ENCODE measurements around the gene WDR4. TPM values are rescaled to one million over a fixed set of nuclear protein-coding genes. Genes with fewer than 3 reads are reported as not detected.

Gene WDR4
- total and polyA plus RNA-seq, 2 of the 4 experiments (the other 2 are of a cell fraction) = 11.3 to 20.8 TPM

DNA sequence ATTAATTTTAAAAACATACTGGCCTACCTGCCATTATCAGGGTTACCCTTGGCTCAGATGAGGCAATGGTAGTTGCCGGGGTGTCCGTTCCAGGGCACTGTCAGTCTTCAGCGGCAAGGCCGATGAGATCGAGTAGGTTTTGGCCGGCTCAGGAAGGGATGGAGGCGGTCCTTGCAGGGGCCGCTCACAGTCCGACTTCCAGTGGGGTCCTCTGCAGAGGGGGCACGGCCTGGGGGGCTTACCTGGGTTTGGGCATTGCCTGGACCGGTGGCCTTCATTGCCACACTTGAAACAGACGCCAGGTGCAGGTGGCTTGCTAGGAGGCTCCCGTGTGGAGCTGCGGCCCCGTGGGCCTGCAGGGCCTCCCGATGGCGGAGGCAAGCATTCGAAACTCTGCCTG is 43.6 kb upstream of the WDR4 start:
- H2AK9ac ChIP-seq (replicated peaks; ENCODE audit: low read depth, low read length, poor library complexity) = no peak overlapping the region
- H4K20me1 ChIP-seq (ENCODE audit: insufficient read depth, low read length) = no peaks in the 10 kb centered on the region
- H3K27me3 ChIP-seq (ENCODE audit: control insufficient read depth, insufficient read depth, low read length) = no peaks in the 10 kb centered on the region
- no peaks in the 10 kb centered on the region for H3K79me1 ChIP-seq (ENCODE audit: low read depth in 1 of 2, low read length in 2 of 2)
- no peak overlapping the region for H3K27ac ChIP-seq (ENCODE audit: insufficient read depth, low read length)
- H3K4me1 ChIP-seq (ENCODE audit: control insufficient read depth, insufficient read depth, low read length) = peaks cover 3% of the 10 kb centered on the region
- no peak overlapping the region for H3K4ac ChIP-seq (ENCODE audit: low read depth, low read length)
- dilution Hi-C loops (cut with HindIII; ENCODE audit: low sequenced_read_pairs, unreplicated experiment) (no loop called here), intact Hi-C loops (cut with micrococcal nuclease) (no loop called here), in situ Hi-C loops (cut with MboI; ENCODE audit: low sequenced_read_pairs) (no loop called here)
- BruUV-seq (replicated peaks) = no TSS peak
- H2BK120ac ChIP-seq (ENCODE audit: low read depth, low read length) = no peak overlapping the region
- ChIA-PET POLR2A (ENCODE audit: unreplicated experiment) (no interaction called here), CTCF (no interaction called here)
- H4K8ac ChIP-seq (ENCODE audit: low read depth in 2 of 2, low read length in 2 of 2) = no peak overlapping the region
- no peak overlapping the region for H4K5ac ChIP-seq (ENCODE audit: low read depth, low read length)
- no peaks in the 10 kb centered on the region for H3K9me1 ChIP-seq (ENCODE audit: insufficient read depth, low read length)
- H2BK5ac ChIP-seq (ENCODE audit: low read depth, low read length, poor library complexity, severe bottlenecking) = no peak overlapping the region
- H3K56ac ChIP-seq (ENCODE audit: extremely low read depth, insufficient read depth, low read length) = no peak overlapping the region
- no peak overlapping the region for H3K4me2 ChIP-seq (ENCODE audit: low read depth, low read length)
- no peak overlapping the region for H2AFZ ChIP-seq (replicated peaks; ENCODE audit: low read length, poor library complexity)
- no peak overlapping the region for H3K18ac ChIP-seq (ENCODE audit: low read depth, low read length)
- H2AK5ac ChIP-seq (ENCODE audit: low read depth, low read length) = no peak overlapping the region
- H3K4me3 ChIP-seq (ENCODE audit: insufficient read depth, low read depth, low read length) = no peak overlapping the region
- 90% methylated on average over 10 of the region's 18 CpGs; no CpG with 5 or more reads in 1 of the 2 experiments for WGBS, 2 experiments (ENCODE audit: extremely low coverage in 2 of 2, insufficient read length in 1 of 2)
- H4K91ac ChIP-seq (ENCODE audit: insufficient read depth, low read depth, low read length) = no peak overlapping the region
- H3K9ac ChIP-seq (ENCODE audit: low read depth, low read length) = no peak overlapping the region
- H3K9me3 ChIP-seq (ENCODE audit: control insufficient read depth, insufficient read depth, low read length) = no peaks in the 10 kb centered on the region
- no peaks in the 10 kb centered on the region for H3K36me3 ChIP-seq (ENCODE audit: control insufficient read depth, insufficient read depth, low read length)
- no peak for TF ChIP-seq CEBPB (IDR thresholded peaks at IDR 0.05; ENCODE audit: low read depth, low read length)
- TF ChIP-seq RFX5 (IDR thresholded peaks at IDR 0.05; ENCODE audit: low read depth, low read length) = no peak
- no peak for TF ChIP-seq NFE2L2 (IDR thresholded peaks at IDR 0.05; ENCODE audit: low read depth, low read length)
- TF ChIP-seq, protein P1, sequence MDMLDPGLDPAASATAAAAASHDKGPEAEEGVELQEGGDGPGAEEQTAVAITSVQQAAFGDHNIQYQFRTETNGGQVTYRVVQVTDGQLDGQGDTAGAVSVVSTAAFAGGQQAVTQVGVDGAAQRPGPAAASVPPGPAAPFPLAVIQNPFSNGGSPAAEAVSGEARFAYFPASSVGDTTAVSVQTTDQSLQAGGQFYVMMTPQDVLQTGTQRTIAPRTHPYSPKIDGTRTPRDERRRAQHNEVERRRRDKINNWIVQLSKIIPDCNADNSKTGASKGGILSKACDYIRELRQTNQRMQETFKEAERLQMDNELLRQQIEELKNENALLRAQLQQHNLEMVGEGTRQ (IDR thresholded peaks at IDR 0.05; ENCODE audit: low read depth, low read length) = no peak
- TF ChIP-seq POLR2A (IDR thresholded peaks at IDR 0.05; ENCODE audit: low read depth, low read length) = no peak
- TF ChIP-seq MXI1 (IDR thresholded peaks at IDR 0.05; ENCODE audit: borderline replicate concordance, low read depth, low read length) = no peak
- no peak for TF ChIP-seq SMC3 (IDR thresholded peaks at IDR 0.05; ENCODE audit: low read depth, low read length)
- TF ChIP-seq FOS (IDR thresholded peaks at IDR 0.05; ENCODE audit: low read depth, low read length) = no peak
- no peak for TF ChIP-seq BHLHE40 (IDR thresholded peaks at IDR 0.05; ENCODE audit: low read depth, low read length)
- no peak for TF ChIP-seq RAD21 (IDR thresholded peaks at IDR 0.05; ENCODE audit: low read length)
- TF ChIP-seq, protein P2, sequence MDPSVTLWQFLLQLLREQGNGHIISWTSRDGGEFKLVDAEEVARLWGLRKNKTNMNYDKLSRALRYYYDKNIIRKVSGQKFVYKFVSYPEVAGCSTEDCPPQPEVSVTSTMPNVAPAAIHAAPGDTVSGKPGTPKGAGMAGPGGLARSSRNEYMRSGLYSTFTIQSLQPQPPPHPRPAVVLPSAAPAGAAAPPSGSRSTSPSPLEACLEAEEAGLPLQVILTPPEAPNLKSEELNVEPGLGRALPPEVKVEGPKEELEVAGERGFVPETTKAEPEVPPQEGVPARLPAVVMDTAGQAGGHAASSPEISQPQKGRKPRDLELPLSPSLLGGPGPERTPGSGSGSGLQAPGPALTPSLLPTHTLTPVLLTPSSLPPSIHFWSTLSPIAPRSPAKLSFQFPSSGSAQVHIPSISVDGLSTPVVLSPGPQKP (IDR thresholded peaks at IDR 0.05; ENCODE audit: borderline replicate concordance, low read depth, low read length) = no peak
- TF ChIP-seq MAZ (IDR thresholded peaks at IDR 0.05; ENCODE audit: borderline replicate concordance, low read depth, low read length) = no peak
- TF ChIP-seq, protein P3, sequence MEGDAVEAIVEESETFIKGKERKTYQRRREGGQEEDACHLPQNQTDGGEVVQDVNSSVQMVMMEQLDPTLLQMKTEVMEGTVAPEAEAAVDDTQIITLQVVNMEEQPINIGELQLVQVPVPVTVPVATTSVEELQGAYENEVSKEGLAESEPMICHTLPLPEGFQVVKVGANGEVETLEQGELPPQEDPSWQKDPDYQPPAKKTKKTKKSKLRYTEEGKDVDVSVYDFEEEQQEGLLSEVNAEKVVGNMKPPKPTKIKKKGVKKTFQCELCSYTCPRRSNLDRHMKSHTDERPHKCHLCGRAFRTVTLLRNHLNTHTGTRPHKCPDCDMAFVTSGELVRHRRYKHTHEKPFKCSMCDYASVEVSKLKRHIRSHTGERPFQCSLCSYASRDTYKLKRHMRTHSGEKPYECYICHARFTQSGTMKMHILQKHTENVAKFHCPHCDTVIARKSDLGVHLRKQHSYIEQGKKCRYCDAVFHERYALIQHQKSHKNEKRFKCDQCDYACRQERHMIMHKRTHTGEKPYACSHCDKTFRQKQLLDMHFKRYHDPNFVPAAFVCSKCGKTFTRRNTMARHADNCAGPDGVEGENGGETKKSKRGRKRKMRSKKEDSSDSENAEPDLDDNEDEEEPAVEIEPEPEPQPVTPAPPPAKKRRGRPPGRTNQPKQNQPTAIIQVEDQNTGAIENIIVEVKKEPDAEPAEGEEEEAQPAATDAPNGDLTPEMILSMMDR (conservative IDR thresholded peaks at IDR 0.05; ENCODE audit: low read depth, low read length) = no peak
- TF ChIP-seq MAFK (IDR thresholded peaks at IDR 0.05; ENCODE audit: low read depth, low read length) = no peak
- TF ChIP-seq CHD1 (IDR thresholded peaks at IDR 0.05; ENCODE audit: low read depth, low read length) = no peak
- no peak for TF ChIP-seq RCOR1 (IDR thresholded peaks at IDR 0.05; ENCODE audit: insufficient replicate concordance, low read length)
- no peak overlapping the region for H3K14ac ChIP-seq (replicated peaks; ENCODE audit: low read depth, low read length)
- no peak overlapping the region for H3K23ac ChIP-seq (ENCODE audit: low read depth, low read length)
- no peak for ATAC-seq (ENCODE audit: low read depth)
- no peak for DNase-seq
- no peak overlapping the region for H2BK20ac ChIP-seq (ENCODE audit: low read depth, low read length)
- H2BK15ac ChIP-seq (ENCODE audit: low read depth, low read length) = no peak overlapping the region
